Bronchus fibroblast of lung (primary cell): Measurements from ENCODE around the gene DCC. TPM values are rescaled to one million over a fixed set of nuclear protein-coding genes. Genes with fewer than 3 reads are reported as not detected.

Source experiments
- total RNA-seq: library from RNA; depleted of rRNA; stranded (reverse); fragments of >200 nt; gene quantifications from 2 replicates; pipeline ENCODE4 v1.2.3, GENCODE V29; 2015

The DCC gene, protein sequence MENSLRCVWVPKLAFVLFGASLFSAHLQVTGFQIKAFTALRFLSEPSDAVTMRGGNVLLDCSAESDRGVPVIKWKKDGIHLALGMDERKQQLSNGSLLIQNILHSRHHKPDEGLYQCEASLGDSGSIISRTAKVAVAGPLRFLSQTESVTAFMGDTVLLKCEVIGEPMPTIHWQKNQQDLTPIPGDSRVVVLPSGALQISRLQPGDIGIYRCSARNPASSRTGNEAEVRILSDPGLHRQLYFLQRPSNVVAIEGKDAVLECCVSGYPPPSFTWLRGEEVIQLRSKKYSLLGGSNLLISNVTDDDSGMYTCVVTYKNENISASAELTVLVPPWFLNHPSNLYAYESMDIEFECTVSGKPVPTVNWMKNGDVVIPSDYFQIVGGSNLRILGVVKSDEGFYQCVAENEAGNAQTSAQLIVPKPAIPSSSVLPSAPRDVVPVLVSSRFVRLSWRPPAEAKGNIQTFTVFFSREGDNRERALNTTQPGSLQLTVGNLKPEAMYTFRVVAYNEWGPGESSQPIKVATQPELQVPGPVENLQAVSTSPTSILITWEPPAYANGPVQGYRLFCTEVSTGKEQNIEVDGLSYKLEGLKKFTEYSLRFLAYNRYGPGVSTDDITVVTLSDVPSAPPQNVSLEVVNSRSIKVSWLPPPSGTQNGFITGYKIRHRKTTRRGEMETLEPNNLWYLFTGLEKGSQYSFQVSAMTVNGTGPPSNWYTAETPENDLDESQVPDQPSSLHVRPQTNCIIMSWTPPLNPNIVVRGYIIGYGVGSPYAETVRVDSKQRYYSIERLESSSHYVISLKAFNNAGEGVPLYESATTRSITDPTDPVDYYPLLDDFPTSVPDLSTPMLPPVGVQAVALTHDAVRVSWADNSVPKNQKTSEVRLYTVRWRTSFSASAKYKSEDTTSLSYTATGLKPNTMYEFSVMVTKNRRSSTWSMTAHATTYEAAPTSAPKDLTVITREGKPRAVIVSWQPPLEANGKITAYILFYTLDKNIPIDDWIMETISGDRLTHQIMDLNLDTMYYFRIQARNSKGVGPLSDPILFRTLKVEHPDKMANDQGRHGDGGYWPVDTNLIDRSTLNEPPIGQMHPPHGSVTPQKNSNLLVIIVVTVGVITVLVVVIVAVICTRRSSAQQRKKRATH (N-terminal part only)
- total RNA-seq = 0.15 and 0.17 TPM in 2 replicates

DNA sequence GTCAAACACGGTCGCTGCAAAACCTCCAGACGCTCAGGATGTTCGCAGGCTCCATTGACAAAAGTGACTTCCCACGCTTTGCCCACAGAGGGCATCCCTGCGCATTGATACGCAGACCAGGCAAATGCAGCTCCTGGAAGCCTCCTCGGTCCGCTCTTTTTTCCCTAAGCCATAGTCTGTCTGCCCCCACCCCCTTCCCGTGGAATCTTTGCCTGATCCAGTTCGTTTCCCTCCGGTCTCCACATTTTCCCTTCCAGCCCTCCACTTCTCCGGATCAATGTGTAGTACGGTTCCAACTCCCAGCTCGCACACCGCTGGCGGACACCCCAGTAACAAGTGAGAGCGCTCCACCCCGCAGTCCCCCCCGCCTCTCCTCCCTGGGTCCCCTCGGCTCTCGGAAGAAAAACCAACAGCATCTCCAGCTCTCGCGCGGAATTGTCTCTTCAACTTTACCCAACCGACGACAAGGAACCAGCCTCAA, at the start of gene DCC:
Gene DCC, plus strand, starts transcription at position 307 of the 481 bp plus-strand sequence. CDS start 591 bp downstream, outside the sequence.

